C4-2B (cell line): ENCODE measurements around the gene SLC25A52.

ENCODE experiments used
- ZFX ChIP-seq: fragments of 450-650 bp; IDR thresholded peaks from 2 replicates; pipeline ENCODE4 v1.6.1; 2017
- TF ChIP-seq, protein P1 (sequence below): fragments of 450-650 bp; conservative IDR thresholded peaks from 2 replicates; pipeline ENCODE4 v1.5.1; 2017; ENCODE audit warnings: mild to moderate bottlenecking

DNA sequence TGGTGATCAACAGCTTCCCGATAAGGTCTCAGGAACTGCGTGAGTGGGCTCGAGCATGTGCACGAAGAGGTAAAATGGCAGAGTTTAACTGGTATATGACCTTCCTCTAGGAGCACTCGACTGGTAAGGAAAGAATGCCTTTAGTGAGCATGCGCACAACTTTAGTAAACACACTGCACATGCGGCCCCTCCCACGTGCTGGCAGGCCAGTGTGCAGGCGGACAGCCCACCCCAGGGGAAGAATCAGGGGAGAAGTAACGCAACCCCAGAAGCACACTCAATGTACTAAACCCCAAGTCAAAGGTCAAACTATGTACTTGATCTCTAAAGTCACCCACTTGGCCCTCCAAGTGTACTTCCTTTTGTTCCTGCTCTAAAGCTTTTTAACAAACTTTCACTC, 28.7 kb upstream of the SLC25A52 start:
- TF ChIP-seq, protein P1, sequence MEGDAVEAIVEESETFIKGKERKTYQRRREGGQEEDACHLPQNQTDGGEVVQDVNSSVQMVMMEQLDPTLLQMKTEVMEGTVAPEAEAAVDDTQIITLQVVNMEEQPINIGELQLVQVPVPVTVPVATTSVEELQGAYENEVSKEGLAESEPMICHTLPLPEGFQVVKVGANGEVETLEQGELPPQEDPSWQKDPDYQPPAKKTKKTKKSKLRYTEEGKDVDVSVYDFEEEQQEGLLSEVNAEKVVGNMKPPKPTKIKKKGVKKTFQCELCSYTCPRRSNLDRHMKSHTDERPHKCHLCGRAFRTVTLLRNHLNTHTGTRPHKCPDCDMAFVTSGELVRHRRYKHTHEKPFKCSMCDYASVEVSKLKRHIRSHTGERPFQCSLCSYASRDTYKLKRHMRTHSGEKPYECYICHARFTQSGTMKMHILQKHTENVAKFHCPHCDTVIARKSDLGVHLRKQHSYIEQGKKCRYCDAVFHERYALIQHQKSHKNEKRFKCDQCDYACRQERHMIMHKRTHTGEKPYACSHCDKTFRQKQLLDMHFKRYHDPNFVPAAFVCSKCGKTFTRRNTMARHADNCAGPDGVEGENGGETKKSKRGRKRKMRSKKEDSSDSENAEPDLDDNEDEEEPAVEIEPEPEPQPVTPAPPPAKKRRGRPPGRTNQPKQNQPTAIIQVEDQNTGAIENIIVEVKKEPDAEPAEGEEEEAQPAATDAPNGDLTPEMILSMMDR, result no peak
- no peak for TF ChIP-seq ZFX
